Brain microvascular endothelial cell (primary cell): ENCODE measurements around the gene GPR78.
A peak's percentile ranks its signal among the peaks of the same experiment; 100 is the strongest.

Experiments used
- DNase-seq: peaks from one replicate; pipeline ENCODE4 v3.0.0-alpha.2; 2020
- H3K27ac ChIP-seq: fragments of 250-450 bp; sonication (Bioruptor Pico); 2 replicates; pipeline ENCODE4 v1.5.1; 2020; ENCODE audit warnings: mild to moderate bottlenecking, moderate library complexity
- H3K27me3 ChIP-seq: fragments of 250-450 bp; sonication (Bioruptor Pico); replicated peaks from 2 replicates; pipeline ENCODE4 v1.5.1; 2020; ENCODE audit warnings: mild to moderate bottlenecking
- H3K36me3 ChIP-seq: fragments of 250-450 bp; sonication (Bioruptor Pico); replicated peaks from 2 replicates; pipeline ENCODE4 v1.5.1; 2020; ENCODE audit warnings: mild to moderate bottlenecking
- H3K4me3 ChIP-seq: 2 replicates; pipeline ENCODE4 v1.5.1; 2011; ENCODE audit warnings: low read depth, mild to moderate bottlenecking, control low read depth, low read length, moderate library complexity
- CTCF ChIP-seq: IDR thresholded peaks from 2 replicates; pipeline ENCODE4 v1.5.1; 2011; ENCODE audit warnings: low read depth, mild to moderate bottlenecking, moderate library complexity, low read length, control low read depth, inconsistent platforms; ENCODE audit errors: missing control alignments
- in situ Hi-C: cut with HindIII; loops from 2 replicates; pipeline ENCODE4 v1.10.0; 2017; ENCODE audit warnings: low sequenced_read_pairs, low pct_ligation_motif_present

GPR78 gene

GRCh38 chr4:8590546-8590880 is 10.3 kb downstream of the GPR78 start:
- in situ Hi-C loops, result no loop called here
- no peak for TF ChIP-seq CTCF
- no peak for DNase-seq
- H3K27me3 ChIP-seq, result peaks cover 50% of the 10 kb centered on the region
- H3K36me3 ChIP-seq, result no peaks in the 10 kb centered on the region
- no peak overlapping the region for H3K27ac ChIP-seq
- no peak overlapping the region for H3K4me3 ChIP-seq

- H3K27ac ChIP-seq, result no peak overlapping the region
- in situ Hi-C loops, result no loop called here
- H3K4me3 ChIP-seq, result no peak overlapping the region
- H3K36me3 ChIP-seq, result no peaks in the 10 kb centered on the region
- peaks cover 46% of the 10 kb centered on the region for H3K27me3 ChIP-seq
- no peak for DNase-seq
- TF ChIP-seq CTCF, result no peak
Observed at GRCh38 chr4:8591114-8591513, 10.9 kb downstream of the GPR78 start.

GRCh38 chr4:8591626-8592365 is 11.6 kb downstream of the GPR78 start:
- H3K27ac ChIP-seq, result no peak overlapping the region
- DNase-seq, result no peak
- H3K36me3 ChIP-seq, result no peaks in the 10 kb centered on the region
- TF ChIP-seq CTCF, result no peak
- in situ Hi-C loops, result no loop called here
- no peak overlapping the region for H3K4me3 ChIP-seq
- peaks cover 39% of the 10 kb centered on the region for H3K27me3 ChIP-seq

GRCh38 chr4:8592366-8593263 is 12.4 kb downstream of the GPR78 start, which contains the start of gene CPZ:
Gene CPZ, plus strand, starts transcription at chr4:8592765. Its CDS starts 69 bp downstream, at chr4:8592834.
- H3K36me3 ChIP-seq, result no peaks in the 10 kb centered on the region
- in situ Hi-C loops, result no loop called here
- H3K4me3 ChIP-seq, result peak within 1 kb of the TSS; percentile 26
- peaks cover 39% of the 10 kb centered on the region for H3K27me3 ChIP-seq
- no peak within 1 kb of the TSS for H3K27ac ChIP-seq
- DNase-seq, result peak; percentile 32
- TF ChIP-seq CTCF, result no peak

- H3K4me3 ChIP-seq, result peak overlapping the region; percentile 26
- in situ Hi-C loops, result no loop called here
Observed at GRCh38 chr4:8593264-8594096, 13.3 kb downstream of the GPR78 start.

More at GRCh38 chr4:8593264-8594096, 13.3 kb downstream of the GPR78 start:
- DNase-seq, result no peak
- no peak for TF ChIP-seq CTCF
- no peaks in the 10 kb centered on the region for H3K36me3 ChIP-seq
- H3K27me3 ChIP-seq, result peaks cover 39% of the 10 kb centered on the region
- no peak overlapping the region for H3K27ac ChIP-seq
